K562 (cell line): ENCODE measurements around the gene C14orf180. TPM values are rescaled to one million over a fixed set of nuclear protein-coding genes. Genes with fewer than 3 reads are reported as not detected.

Experiments
- ATAC-seq: fragments of 200-7000 bp; cut with Tn5 transposase; 3 replicates; pipeline ENCODE4 v1.9.1; 2020; ENCODE audit warnings: moderate library complexity
- BruUV-seq: library from RNA; stranded (reverse); fragments of 400-500 nt; replicated peaks from 2 replicates; lab custom pipeline; 2021; lab: Mats Ljungman, UMichigan
- CTCF ChIA-PET: fragments of 300-600 bp; formaldehyde crosslinking; extraction: SDS; loops from one replicate; lab custom pipeline; 2021; ENCODE audit warnings: low intra/inter-chr PET ratio; lab: Yijun Ruan, JAX
- POLR2A ChIA-PET: fragments of 300-600, 350-650 bp; sonication (Branson Sonifier 250); formaldehyde crosslinking; extraction: SDS; loops from one replicate; lab custom pipeline; 2021; ENCODE audit warnings: antibody characterized with exemption, inconsistent platforms; lab: Yijun Ruan, JAX
- DNase-seq, 4 experiments: peaks; one replicate each; pipeline versions ENCODE4 v3.0.0 to v3.0.0-alpha.2; 2011 to 2018; ENCODE audit warnings: low spot score in 3 of 4, mixed read lengths in 3 of 4; ENCODE audit errors: extremely low read depth in 1 of 4
- FAIRE-seq: peaks from 2 replicates; lab custom pipeline; 2011; peaks lifted over from hg19 to GRCh38; lab: Jason Lieb, UNC
- H2AFZ ChIP-seq: 2 replicates; pipeline ENCODE4 v1.6.0; 2011; ENCODE audit warnings: low read depth, low read length, control low read depth, inconsistent platforms
- H3K27ac ChIP-seq: fragments of 200-600 bp; 3 replicates; pipeline ENCODE4 v1.8.0; 2011; ENCODE audit warnings: low read depth, mild to moderate bottlenecking, control low read depth, inconsistent platforms, low read length, moderate library complexity, mixed read lengths; ENCODE audit errors: extremely low read depth
- H3K27me3 ChIP-seq, 2 experiments: fragments of 300-600 bp in 1 of 2; 2 replicates in 1 of 2; 3 replicates in 1 of 2; pipeline versions ENCODE4 v1.6.0 to v1.8.0; 2011; ENCODE audit warnings: inconsistent platforms in 2 of 2, low read length in 2 of 2, mild to moderate bottlenecking in 1 of 2, mixed read lengths in 1 of 2, moderate library complexity in 1 of 2; ENCODE audit not compliant: control insufficient read depth in 2 of 2, insufficient read depth in 2 of 2
- H3K36me3 ChIP-seq: fragments of 300-600 bp; 3 replicates; pipeline ENCODE4 v1.8.0; 2011; ENCODE audit warnings: mild to moderate bottlenecking, low read length, inconsistent platforms; ENCODE audit not compliant: control insufficient read depth, insufficient read depth
- H3K4me1 ChIP-seq, 2 experiments: fragments of 200-600 bp in 1 of 2; replicated peaks in 1 of 2; 2 replicates in 1 of 2; 3 replicates in 1 of 2; pipeline versions ENCODE4 v1.5.1 to v1.8.0; 2011; ENCODE audit warnings: inconsistent platforms in 2 of 2, low read length in 2 of 2, mild to moderate bottlenecking in 1 of 2, mixed read lengths in 1 of 2, moderate library complexity in 1 of 2; ENCODE audit not compliant: control insufficient read depth in 2 of 2, insufficient read depth in 2 of 2
- H3K4me2 ChIP-seq: 2 replicates; pipeline ENCODE4 v1.6.1; 2011; ENCODE audit warnings: low read length, control low read depth, inconsistent platforms, mixed read lengths; ENCODE audit not compliant: insufficient read depth
- H3K4me3 ChIP-seq: fragments of 200-600 bp; sonication (generic), shearing (Covaris generic); 2 replicates; pipeline ENCODE4 v1.5.1; 2016; ENCODE audit warnings: control low read depth, inconsistent platforms
- H3K79me2 ChIP-seq: fragments of 200-600 bp; 3 replicates; pipeline ENCODE4 v1.8.0; 2011; ENCODE audit warnings: low read length, inconsistent platforms; ENCODE audit not compliant: control insufficient read depth, insufficient read depth
- H3K9ac ChIP-seq, 2 experiments: 2 replicates each; pipeline versions ENCODE4 v1.6.0 to v1.6.1; 2011; ENCODE audit warnings: low read depth in 2 of 2, low read length in 2 of 2, control low read depth in 1 of 2, inconsistent platforms in 1 of 2, mild to moderate bottlenecking in 1 of 2, mixed read lengths in 1 of 2; ENCODE audit not compliant: insufficient read depth in 1 of 2
- H3K9me1 ChIP-seq: one replicate; pipeline ENCODE4 v1.6.0; 2011; ENCODE audit warnings: inconsistent platforms, mild to moderate bottlenecking, low read length, moderate library complexity; ENCODE audit not compliant: control insufficient read depth, insufficient read depth
- H3K9me3 ChIP-seq: replicated peaks from 2 replicates; pipeline ENCODE4 v1.5.1; 2011; ENCODE audit warnings: low read depth, low read length, inconsistent platforms; ENCODE audit not compliant: control insufficient read depth, insufficient read depth
- H4K20me1 ChIP-seq: replicated peaks from 2 replicates; pipeline ENCODE4 v1.6.1; 2011; ENCODE audit warnings: low read length, inconsistent platforms, mixed read lengths; ENCODE audit not compliant: control insufficient read depth, insufficient read depth
- BMI1 ChIP-seq: fragments of 150-350 bp; IDR thresholded peaks from 2 replicates; pipeline ENCODE4 v1.6.1; 2014; ENCODE audit warnings: low read length
- CEBPZ ChIP-seq: fragments of 150-350 bp; IDR thresholded peaks from 2 replicates; pipeline ENCODE4 v1.6.1; 2014; ENCODE audit warnings: low read depth, mild to moderate bottlenecking, low read length, borderline replicate concordance
- ELK1 ChIP-seq: sonication (generic); formaldehyde crosslinking; IDR thresholded peaks from 2 replicates; pipeline ENCODE4 v1.8.1; 2022; ENCODE audit warnings: missing genetic modification reagents
- KDM4B ChIP-seq, 2 experiments: fragments of 450-650 bp in 1 of 2; sonication (generic) in 1 of 2; IDR thresholded peaks; 2 replicates each; pipeline ENCODE4 v1.6.1; 2016 to 2017; ENCODE audit warnings: borderline replicate concordance in 2 of 2, antibody characterized with exemption in 1 of 2, low read depth in 1 of 2, mild to moderate bottlenecking in 1 of 2
- KHSRP ChIP-seq: fragments of 450-650 bp; IDR thresholded peaks from 2 replicates; pipeline ENCODE4 v1.6.1; 2017
- LCOR ChIP-seq: sonication (generic); formaldehyde crosslinking; IDR thresholded peaks from 2 replicates; pipeline ENCODE4 v1.8.0; 2022; ENCODE audit warnings: mild to moderate bottlenecking, missing genetic modification reagents
- RNF2 ChIP-seq: sonication (generic); IDR thresholded peaks from 2 replicates; pipeline ENCODE4 v1.6.1; 2016
- RNF219 ChIP-seq: fragments of 250-450 bp; sonication (Bioruptor Pico); IDR thresholded peaks from 2 replicates; pipeline ENCODE4 v1.5.0; 2022; ENCODE audit warnings: mild to moderate bottlenecking
- SRSF1 ChIP-seq: fragments of 200-400 bp; formaldehyde crosslinking; IDR thresholded peaks from 2 replicates; pipeline ENCODE4 v1.6.1; 2017; ENCODE audit warnings: mild to moderate bottlenecking, low read depth, low read length, moderate library complexity
- ZBTB49 ChIP-seq: sonication (generic); formaldehyde crosslinking; IDR thresholded peaks from 2 replicates; pipeline ENCODE4 v1.8.0; 2022; ENCODE audit warnings: missing genetic modification reagents, mild to moderate bottlenecking, borderline replicate concordance
- ZBTB7A ChIP-seq: IDR thresholded peaks from 2 replicates; pipeline ENCODE4 v1.6.1; 2011; ENCODE audit warnings: low read depth, mild to moderate bottlenecking, low read length, moderate library complexity, borderline replicate concordance; ENCODE audit not compliant: control insufficient read depth
- ZNF551 ChIP-seq: fragments of 250-450 bp; sonication (Bioruptor Pico); IDR thresholded peaks from 2 replicates; pipeline ENCODE4 v1.5.0; 2021; ENCODE audit warnings: mild to moderate bottlenecking, moderate library complexity
- WGBS: fragments of 100-300 bp; shearing (Covaris generic); methylation state at CpG from one replicate; pipeline ENCODE4 v1.1.6; 2016; ENCODE audit warnings: low coverage, mixed read lengths; ENCODE audit not compliant: insufficient coverage; ENCODE audit errors: missing lambda C conversion rate; 5-methylcytosine and 5-hydroxymethylcytosine counted together
- in situ Hi-C: fragments of 300-500 bp; cut with MboI; formaldehyde crosslinking; loops from 4 replicates; pipeline ENCODE4 v1.15.0; 2018; ENCODE audit warnings: inconsistent platforms, mixed read lengths
- intact Hi-C: fragments of 100-400 bp; cut with micrococcal nuclease; formaldehyde crosslinking; loops from 2 replicates; pipeline ENCODE4 v1.14.2; 2022
- polyA plus RNA-seq, 8 experiments: library from polyadenylated mRNA; depleted of rRNA in 4 of 8; stranded (reverse) in 5 of 8; unstranded in 3 of 8; fragments of >200 nt; fragmentation: Nextera tagmentation in 2 of 8; fragmentation: Illumina TruSeq in 1 of 8; extraction: Ambion mirVana in 2 of 8; extraction: Trizol in 1 of 8; gene quantifications; 2 replicates each; pipeline versions ENCODE4 v1.2.1 to v1.2.3, GENCODE V29; 2011 to 2014; ENCODE audit warnings: inconsistent platforms in 1 of 8, missing spikeins in 1 of 8
- total RNA-seq, 7 experiments: library from RNA; depleted of rRNA in 6 of 7; stranded (reverse); fragments of >200 nt in 6 of 7; fragmentation: Illumina TruSeq in 2 of 7; extraction: Trizol in 2 of 7; gene quantifications; 2 replicates each; pipeline versions ENCODE4 v1.2.1 to v1.2.3, GENCODE V29; 2011 to 2021; ENCODE audit warnings: low replicate concordance in 1 of 7

Gene C14orf180
- total and polyA plus RNA-seq, 9 of the 15 experiments (the other 6 are each of a cell fraction or from before 2014, with no cell fraction given), result not detected

GRCh38 chr14:104585966-104586697, 6.6 kb downstream of the C14orf180 start:
- in situ Hi-C loops (no loop called here), intact Hi-C loops (no loop called here)
- H3K9ac ChIP-seq, result no peak overlapping the region
- ATAC-seq (no peak), DNase-seq (no peak), FAIRE-seq (no peak)
- H3K4me3 ChIP-seq, result no peak overlapping the region
- BruUV-seq, result no TSS peak
- WGBS, result 16% methylated on average over 21 of the region's 24 CpGs
- H3K9me1 ChIP-seq, result no peaks in the 10 kb centered on the region
- no peaks in the 10 kb centered on the region for H4K20me1 ChIP-seq
- no peak overlapping the region for H2AFZ ChIP-seq
- no peaks in the 10 kb centered on the region for H3K9me3 ChIP-seq
- H3K27me3 ChIP-seq, result peaks cover 9 to 42% of the 10 kb centered on the region in 2 experiments; a peak in 3 of 5 replicates
- ChIA-PET POLR2A (no interaction called here), CTCF (no interaction called here)
- H3K79me2 ChIP-seq, result no peaks in the 10 kb centered on the region
- H3K4me2 ChIP-seq, result no peak overlapping the region
- H3K4me1 ChIP-seq, result peaks cover 15 to 55% of the 10 kb centered on the region in 2 experiments
- no peak overlapping the region for H3K27ac ChIP-seq
- H3K36me3 ChIP-seq, result no peaks in the 10 kb centered on the region
- TF ChIP-seq ELK1 (no peak), RNF219 (CRISPR knock-in tag) (no peak), LCOR (no peak), BMI1 (no peak), RNF2 (no peak), CEBPZ (no peak), ZBTB7A (no peak), KHSRP (no peak), ZBTB49 (CRISPR knock-in tag) (no peak), ZNF551 (CRISPR knock-in tag) (no peak), SRSF1 (no peak), KDM4B (IDR thresholded peaks at IDR 0.05; ENCODE audit: borderline replicate concordance in 2 of 2, low read depth in 1 of 2) (no peak)
